Measurements from ENCODE around the gene FNTB.

DNA sequence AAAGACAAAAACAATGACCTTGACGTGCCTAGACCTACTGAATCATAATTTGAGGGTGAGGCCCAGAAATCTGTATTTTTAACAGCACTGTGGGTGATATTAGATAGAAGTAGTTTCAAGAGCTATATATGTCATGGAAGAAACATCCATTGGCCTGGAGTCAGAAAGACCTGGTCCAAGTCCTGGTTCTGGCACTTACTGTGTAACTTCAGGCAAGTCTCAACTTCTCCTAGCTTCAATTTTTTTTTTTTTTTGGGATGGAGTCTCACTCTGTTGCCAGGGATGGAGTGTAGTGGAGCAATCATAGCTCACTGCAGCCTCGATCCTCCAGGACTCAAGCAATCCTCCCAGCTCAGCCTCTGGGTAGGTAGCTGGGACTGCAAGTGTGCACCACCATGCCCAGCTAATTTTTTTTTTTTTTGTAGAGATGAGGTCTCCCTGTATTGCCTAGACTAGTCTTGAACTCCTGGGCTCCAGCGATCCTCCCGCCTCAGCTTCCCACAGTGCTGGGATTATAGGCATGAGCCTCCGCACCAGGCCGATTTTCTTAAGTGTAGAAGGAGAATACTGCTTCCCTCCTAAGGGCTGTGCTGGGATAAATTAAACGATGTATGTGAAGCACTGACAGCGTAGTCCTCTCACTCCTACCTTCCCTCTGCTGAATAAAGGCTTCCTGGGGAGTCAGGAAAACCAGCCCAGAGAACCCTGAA, 29.8 kb upstream of the FNTB start:
- TF ChIP-seq, protein P1, sequence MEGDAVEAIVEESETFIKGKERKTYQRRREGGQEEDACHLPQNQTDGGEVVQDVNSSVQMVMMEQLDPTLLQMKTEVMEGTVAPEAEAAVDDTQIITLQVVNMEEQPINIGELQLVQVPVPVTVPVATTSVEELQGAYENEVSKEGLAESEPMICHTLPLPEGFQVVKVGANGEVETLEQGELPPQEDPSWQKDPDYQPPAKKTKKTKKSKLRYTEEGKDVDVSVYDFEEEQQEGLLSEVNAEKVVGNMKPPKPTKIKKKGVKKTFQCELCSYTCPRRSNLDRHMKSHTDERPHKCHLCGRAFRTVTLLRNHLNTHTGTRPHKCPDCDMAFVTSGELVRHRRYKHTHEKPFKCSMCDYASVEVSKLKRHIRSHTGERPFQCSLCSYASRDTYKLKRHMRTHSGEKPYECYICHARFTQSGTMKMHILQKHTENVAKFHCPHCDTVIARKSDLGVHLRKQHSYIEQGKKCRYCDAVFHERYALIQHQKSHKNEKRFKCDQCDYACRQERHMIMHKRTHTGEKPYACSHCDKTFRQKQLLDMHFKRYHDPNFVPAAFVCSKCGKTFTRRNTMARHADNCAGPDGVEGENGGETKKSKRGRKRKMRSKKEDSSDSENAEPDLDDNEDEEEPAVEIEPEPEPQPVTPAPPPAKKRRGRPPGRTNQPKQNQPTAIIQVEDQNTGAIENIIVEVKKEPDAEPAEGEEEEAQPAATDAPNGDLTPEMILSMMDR (IDR thresholded peaks at IDR 0.05): no peak
- TF ChIP-seq POLR2A (IDR thresholded peaks at IDR 0.05): no peak
- TF ChIP-seq POLR2AphosphoS5 (IDR thresholded peaks at IDR 0.05; ENCODE audit: insufficient read depth in 1 of 2, low read depth in 1 of 2): no peak
